HepG2 (cell line): ENCODE results near the gene NAV2. TPM values are rescaled to one million over a fixed set of nuclear protein-coding genes. Genes with fewer than 3 reads are reported as not detected.

Experiments
- ATAC-seq: fragments of 200-7000 bp; cut with Tn5 transposase; 3 replicates; pipeline ENCODE4 v1.9.1; 2020; ENCODE audit warnings: mild to moderate bottlenecking, moderate library complexity
- BruUV-seq: library from RNA; stranded (reverse); fragments of 400-500 nt; replicated peaks from 2 replicates; lab custom pipeline; 2021; lab: Mats Ljungman, UMichigan
- CTCF ChIA-PET: fragments of 300-600 bp; formaldehyde crosslinking; extraction: SDS; loops from one replicate; lab custom pipeline; 2021; ENCODE audit warnings: low total read pairs, inconsistent platforms, low intra/inter-chr PET ratio; lab: Yijun Ruan, JAX
- POLR2A ChIA-PET: fragments of 350-600 bp; sonication (Branson Sonifier 250); formaldehyde crosslinking; loops from one replicate; lab custom pipeline; 2020; ENCODE audit warnings: antibody characterized with exemption, inconsistent platforms; lab: Yijun Ruan, JAX
- DNase-seq: peaks from one replicate; pipeline ENCODE4 v3.0.0-alpha.2; 2015; ENCODE audit warnings: low spot score
- FAIRE-seq: peaks from 3 replicates; lab custom pipeline; 2011; peaks lifted over from hg19 to GRCh38; lab: Jason Lieb, UNC
- H2AFZ ChIP-seq: one replicate; pipeline ENCODE4 v1.6.1; 2011; ENCODE audit warnings: low read length, inconsistent platforms
- H3K27ac ChIP-seq: fragments of 300-600 bp; 3 replicates; pipeline ENCODE4 v1.8.0; 2011; ENCODE audit warnings: mixed run types, mild to moderate bottlenecking, mixed read lengths, low read length, inconsistent platforms; ENCODE audit not compliant: insufficient read depth; ENCODE audit errors: extremely low read length
- H3K27me3 ChIP-seq, 2 experiments: fragments of 200-600 bp in 1 of 2; 2 replicates in 1 of 2; 3 replicates in 1 of 2; pipeline versions ENCODE4 v1.6.0 to v1.8.0; 2011; ENCODE audit warnings: low read length in 2 of 2, mild to moderate bottlenecking in 2 of 2, moderate library complexity in 2 of 2, inconsistent platforms in 1 of 2; ENCODE audit not compliant: insufficient read depth in 2 of 2, control insufficient read depth in 1 of 2
- H3K36me3 ChIP-seq, 2 experiments: fragments of 200-600 bp in 1 of 2; replicated peaks in 1 of 2; 2 replicates in 1 of 2; 3 replicates in 1 of 2; pipeline versions ENCODE4 v1.5.1 to v1.8.0; 2011; ENCODE audit warnings: low read length in 2 of 2, inconsistent platforms in 1 of 2; ENCODE audit not compliant: insufficient read depth in 2 of 2, control insufficient read depth in 1 of 2
- H3K4me1 ChIP-seq: 2 replicates; pipeline ENCODE4 v1.5.1; 2012; ENCODE audit warnings: low read length, inconsistent platforms; ENCODE audit not compliant: insufficient read depth
- H3K4me2 ChIP-seq: 2 replicates; pipeline ENCODE4 v1.6.0; 2011; ENCODE audit warnings: low read depth, low read length, inconsistent platforms
- H3K4me3 ChIP-seq, 3 experiments: fragments of 200-600 bp in 1 of 3; sonication (generic), shearing (Covaris generic) in 1 of 3; replicated peaks in 1 of 3; 2 replicates each; pipeline ENCODE4 v1.5.1; 2011 to 2016; ENCODE audit warnings: low read length in 3 of 3, inconsistent platforms in 2 of 3, low read depth in 2 of 3, mild to moderate bottlenecking in 2 of 3, control low read depth in 1 of 3, mixed read lengths in 1 of 3; ENCODE audit not compliant: insufficient read depth in 1 of 3
- H3K79me2 ChIP-seq: one replicate; pipeline ENCODE4 v1.6.1; 2011; ENCODE audit warnings: low read length, inconsistent platforms; ENCODE audit not compliant: insufficient read depth
- H3K9ac ChIP-seq: 2 replicates; pipeline ENCODE4 v1.6.0; 2011; ENCODE audit warnings: mild to moderate bottlenecking, low read depth, low read length, inconsistent platforms; ENCODE audit not compliant: insufficient read depth
- H3K9me3 ChIP-seq: 2 replicates; pipeline ENCODE4 v1.5.1; 2012; ENCODE audit warnings: mild to moderate bottlenecking, low read length
- H4K20me1 ChIP-seq: 2 replicates; pipeline ENCODE4 v1.6.0; 2011; ENCODE audit warnings: inconsistent platforms, mild to moderate bottlenecking, low read length, moderate library complexity; ENCODE audit not compliant: insufficient read depth
- EEA1 ChIP-seq: sonication (generic); formaldehyde crosslinking; IDR thresholded peaks from 2 replicates; pipeline ENCODE4 v1.5.1; 2020; ENCODE audit warnings: mild to moderate bottlenecking, missing genetic modification reagents, borderline replicate concordance
- GMEB2 ChIP-seq: IDR thresholded peaks from 2 replicates; pipeline ENCODE4 v1.6.1; 2016; ENCODE audit warnings: missing biosample characterization, missing genetic modification reagents, low read depth
- HNF4A ChIP-seq: sonication (generic); formaldehyde crosslinking; IDR thresholded peaks from 2 replicates; pipeline ENCODE4 v1.4.0; 2020; ENCODE audit warnings: missing genetic modification reagents
- JDP2 ChIP-seq: sonication (generic); formaldehyde crosslinking; IDR thresholded peaks from 2 replicates; pipeline ENCODE4 v1.8.1; 2022; ENCODE audit warnings: missing genetic modification reagents, borderline replicate concordance
- NFAT5 ChIP-seq: sonication (generic); formaldehyde crosslinking; IDR thresholded peaks from 2 replicates; pipeline ENCODE4 v1.4.0; 2020; ENCODE audit warnings: missing genetic modification reagents
- PHF8 ChIP-seq: sonication (generic); formaldehyde crosslinking; IDR thresholded peaks from 2 replicates; pipeline ENCODE4 v1.5.0; 2020; ENCODE audit warnings: missing genetic modification reagents
- POLR2AphosphoS2 ChIP-seq: IDR thresholded peaks from 2 replicates; pipeline ENCODE4 v1.6.1; 2011; ENCODE audit warnings: low read depth, low read length, improper control_type of control experiment
- SALL1 ChIP-seq: sonication (generic); formaldehyde crosslinking; IDR thresholded peaks from 2 replicates; pipeline ENCODE4 v1.8.0; 2022; ENCODE audit warnings: mild to moderate bottlenecking, missing genetic modification reagents
- YY1 ChIP-seq: IDR thresholded peaks from 2 replicates; pipeline ENCODE4 v1.6.1; 2011; ENCODE audit warnings: low read length, low read depth, moderate library complexity, mild to moderate bottlenecking; ENCODE audit not compliant: insufficient read depth, insufficient replicate concordance
- ZBTB7A ChIP-seq: sonication (generic); formaldehyde crosslinking; IDR thresholded peaks from 2 replicates; pipeline ENCODE4 v1.8.0; 2022; ENCODE audit warnings: mild to moderate bottlenecking, missing genetic modification reagents
- ZMYM2 ChIP-seq: sonication (generic); formaldehyde crosslinking; IDR thresholded peaks from 2 replicates; pipeline ENCODE4 v1.8.0; 2022; ENCODE audit warnings: mild to moderate bottlenecking, missing genetic modification reagents
- ZNF280D ChIP-seq: sonication (generic); formaldehyde crosslinking; IDR thresholded peaks from 2 replicates; pipeline ENCODE4 v1.5.1; 2020; ENCODE audit warnings: mild to moderate bottlenecking, missing genetic modification reagents
- ZNF33B ChIP-seq: sonication (generic); formaldehyde crosslinking; IDR thresholded peaks from 2 replicates; pipeline ENCODE4 v1.5.1; 2020; ENCODE audit warnings: mild to moderate bottlenecking, missing genetic modification reagents
- ZNF773 ChIP-seq: sonication (generic); formaldehyde crosslinking; IDR thresholded peaks from 2 replicates; pipeline ENCODE4 v1.4.0; 2020; ENCODE audit warnings: missing genetic modification reagents, borderline replicate concordance
- WGBS: methylation state at CpG from one replicate; pipeline ENCODE4 v1.1.6; 2017; ENCODE audit warnings: low lambda C conversion rate; 5-methylcytosine and 5-hydroxymethylcytosine counted together
- in situ Hi-C: cut with HindIII; loops from 2 replicates; pipeline ENCODE4 v1.10.0; 2017; ENCODE audit warnings: low pct_unique_long_range_greater_than_20kb; ENCODE audit not compliant: extremely low pct_ligation_motif_present
- intact Hi-C: fragments of 100-400 bp; cut with micrococcal nuclease; formaldehyde crosslinking; loops from one replicate; pipeline ENCODE4 v1.10.0; 2022; ENCODE audit not compliant: unreplicated experiment
- polyA plus RNA-seq, 8 experiments: library from polyadenylated mRNA; depleted of rRNA in 3 of 8; stranded (reverse) in 7 of 8; unstranded in 1 of 8; fragments of >200 nt; fragmentation: Illumina TruSeq in 4 of 8; extraction: Trizol in 4 of 8; gene quantifications; 2 replicates each; pipeline versions ENCODE4 v1.2.1 to v1.2.3, GENCODE V29; 2011 to 2016; ENCODE audit warnings: low read depth in 4 of 8, missing spikeins in 1 of 8, mixed read lengths in 1 of 8; ENCODE audit not compliant: insufficient read depth in 1 of 8
- total RNA-seq, 5 experiments: library from RNA; depleted of rRNA; stranded (reverse); fragments of >200 nt; fragmentation: Illumina TruSeq; extraction: Trizol; gene quantifications; 2 replicates each; pipeline ENCODE4 v1.2.3, GENCODE V29; 2016; ENCODE audit warnings: low read depth in 1 of 5

The NAV2 gene
- total and polyA plus RNA-seq, 2 of the 13 experiments (the other 11 are each of a cell fraction or from before 2014, with no cell fraction given): 9.3 to 34.6 TPM

GRCh38 chr11:19887842-19888241 is 175.2 kb downstream of the NAV2 start (continued):
- TF ChIP-seq GMEB2: no peak

- FAIRE-seq: no peak
- WGBS: 9% methylated on average over 5 of the region's 5 CpGs
- intact Hi-C loops: no loop called here
- no peak overlapping the region for H3K27ac ChIP-seq
- no peak overlapping the region for H3K9ac ChIP-seq
- ATAC-seq: no peak
- no peak overlapping the region for H3K4me3 ChIP-seq
- BruUV-seq: no TSS peak
- H4K20me1 ChIP-seq: no peaks in the 10 kb centered on the region
- in situ Hi-C loops: no loop called here
- no peak overlapping the region for H3K4me2 ChIP-seq
- no peaks in the 10 kb centered on the region for H3K36me3 ChIP-seq
- H2AFZ ChIP-seq: no peak overlapping the region
- CTCF ChIA-PET: no interaction called here
- no peaks in the 10 kb centered on the region for H3K4me1 ChIP-seq
- H3K9me3 ChIP-seq: no peaks in the 10 kb centered on the region
- no peaks in the 10 kb centered on the region for H3K79me2 ChIP-seq
- H3K27me3 ChIP-seq: peaks cover 0 to 41% of the 10 kb centered on the region in 2 experiments; a peak in 4 of 5 replicates
- no peak for DNase-seq
- POLR2A ChIA-PET: no interaction called here
- TF ChIP-seq JDP2 (CRISPR knock-in tag) (no peak), NFAT5 (CRISPR knock-in tag) (no peak), EEA1 (CRISPR knock-in tag) (no peak), ZNF773 (CRISPR knock-in tag) (no peak), YY1 (no peak), POLR2AphosphoS2 (no peak), ZNF33B (no peak), SALL1 (CRISPR knock-in tag) (no peak), PHF8 (CRISPR knock-in tag) (no peak), ZNF280D (CRISPR knock-in tag) (no peak), HNF4A (CRISPR knock-in tag) (no peak), ZMYM2 (CRISPR knock-in tag) (no peak), ZBTB7A (CRISPR knock-in tag) (no peak)
Measured at GRCh38 chr11:19889531-19889930, 176.9 kb downstream of the NAV2 start.
